22Rv1 (cell line): Measurements from ENCODE around the gene HOXB7.

Source experiments
- ZFX ChIP-seq: fragments of 450-650 bp; IDR thresholded peaks from 2 replicates; pipeline ENCODE4 v1.6.1; 2017; ENCODE audit warnings: antibody characterized with exemption, borderline replicate concordance
- TF ChIP-seq, protein P1 (sequence below): fragments of 450-650 bp; IDR thresholded peaks from 2 replicates; pipeline ENCODE4 v1.5.1; 2017; ENCODE audit warnings: mild to moderate bottlenecking

DNA sequence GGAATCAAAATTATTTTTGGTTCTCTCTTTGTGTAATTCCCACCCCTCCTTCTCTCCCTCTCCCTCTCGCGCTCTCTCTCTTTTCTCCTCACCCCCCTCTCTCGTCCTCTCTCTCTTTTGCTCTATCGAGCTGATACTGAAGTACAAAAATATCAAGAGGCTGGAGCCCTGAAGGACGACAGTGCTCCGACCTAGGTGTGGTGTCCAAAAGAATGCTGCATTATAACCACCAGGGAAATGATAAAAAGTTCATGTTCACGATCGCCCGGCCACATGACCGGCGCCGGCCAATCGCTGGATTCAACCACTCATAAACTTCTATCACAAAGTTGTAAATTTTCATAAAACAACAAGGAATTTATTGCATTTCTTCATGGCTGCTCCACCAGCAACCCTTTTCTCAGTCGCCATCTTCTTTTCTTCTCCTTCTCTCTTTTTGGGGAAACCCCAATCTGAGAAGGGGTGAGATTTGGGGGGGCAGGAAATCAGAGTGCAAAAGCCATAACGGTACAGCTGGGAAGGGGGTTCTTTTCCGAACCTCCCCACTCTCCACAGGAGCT is 6.0 kb downstream of the HOXB7 start, which contains the start of gene HOXB6:
- TF ChIP-seq, protein P1, sequence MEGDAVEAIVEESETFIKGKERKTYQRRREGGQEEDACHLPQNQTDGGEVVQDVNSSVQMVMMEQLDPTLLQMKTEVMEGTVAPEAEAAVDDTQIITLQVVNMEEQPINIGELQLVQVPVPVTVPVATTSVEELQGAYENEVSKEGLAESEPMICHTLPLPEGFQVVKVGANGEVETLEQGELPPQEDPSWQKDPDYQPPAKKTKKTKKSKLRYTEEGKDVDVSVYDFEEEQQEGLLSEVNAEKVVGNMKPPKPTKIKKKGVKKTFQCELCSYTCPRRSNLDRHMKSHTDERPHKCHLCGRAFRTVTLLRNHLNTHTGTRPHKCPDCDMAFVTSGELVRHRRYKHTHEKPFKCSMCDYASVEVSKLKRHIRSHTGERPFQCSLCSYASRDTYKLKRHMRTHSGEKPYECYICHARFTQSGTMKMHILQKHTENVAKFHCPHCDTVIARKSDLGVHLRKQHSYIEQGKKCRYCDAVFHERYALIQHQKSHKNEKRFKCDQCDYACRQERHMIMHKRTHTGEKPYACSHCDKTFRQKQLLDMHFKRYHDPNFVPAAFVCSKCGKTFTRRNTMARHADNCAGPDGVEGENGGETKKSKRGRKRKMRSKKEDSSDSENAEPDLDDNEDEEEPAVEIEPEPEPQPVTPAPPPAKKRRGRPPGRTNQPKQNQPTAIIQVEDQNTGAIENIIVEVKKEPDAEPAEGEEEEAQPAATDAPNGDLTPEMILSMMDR, result no peak
- no peak for TF ChIP-seq ZFX
